ENCODE results near the gene IGFBP3.

Gene IGFBP3

GRCh38 chr7:45893374-45893995 lies 27.6 kb downstream of the IGFBP3 start:
- no peak overlapping the region for H3K4me3 ChIP-seq (ENCODE audit: low read depth, low read length)

- H3K4me3 ChIP-seq (ENCODE audit: low read depth, low read length), result no peak overlapping the region
These were observed 28.6 kb downstream of the IGFBP3 start for GRCh38 chr7:45892407-45893035.

GRCh38 chr7:45891462-45892402 lies 29.3 kb downstream of the IGFBP3 start:
- no peak overlapping the region for H3K4me3 ChIP-seq (ENCODE audit: low read depth, low read length)

- H3K4me3 ChIP-seq (ENCODE audit: low read depth, low read length), result no peak overlapping the region
These were observed 30.1 kb downstream of the IGFBP3 start for GRCh38 chr7:45890902-45891461.

GRCh38 chr7:45890125-45890901 lies 30.8 kb downstream of the IGFBP3 start:
- H3K4me3 ChIP-seq (ENCODE audit: low read depth, low read length), result no peak overlapping the region

- H3K4me3 ChIP-seq (ENCODE audit: low read depth, low read length), result no peak overlapping the region
These were observed 31.6 kb downstream of the IGFBP3 start for GRCh38 chr7:45889367-45890067.

GRCh38 chr7:45888993-45889366 lies 32.1 kb downstream of the IGFBP3 start:
- peak overlapping the region; percentile 42 for H3K4me3 ChIP-seq (ENCODE audit: low read depth, low read length)

GRCh38 chr7:45888185-45888992 lies 32.7 kb downstream of the IGFBP3 start, which contains the start of gene IGFBP1:
IGFBP1 (plus strand) TSS chr7:45888488; CDS start chr7:45888653, 165 bp downstream.
- H3K4me3 ChIP-seq (ENCODE audit: low read depth, low read length), result peak within 1 kb of the TSS; percentile 42

- H3K4me3 ChIP-seq (ENCODE audit: low read depth, low read length), result no peak overlapping the region
These were observed 34.0 kb downstream of the IGFBP3 start for GRCh38 chr7:45886931-45887667.

GRCh38 chr7:45885264-45885882 lies 35.7 kb downstream of the IGFBP3 start:
- H3K4me3 ChIP-seq (ENCODE audit: low read depth, low read length), result no peak overlapping the region

- no peak overlapping the region for H3K4me3 ChIP-seq (ENCODE audit: low read depth, low read length)
These were observed 36.9 kb downstream of the IGFBP3 start for GRCh38 chr7:45884136-45884535.

- H3K4me3 ChIP-seq (ENCODE audit: low read depth, low read length), result no peak overlapping the region
These were observed 38.6 kb downstream of the IGFBP3 start for GRCh38 chr7:45882465-45882810.

- no peak overlapping the region for H3K4me3 ChIP-seq (ENCODE audit: low read depth, low read length)
These were observed 39.2 kb downstream of the IGFBP3 start for GRCh38 chr7:45881759-45882464.

GRCh38 chr7:45881280-45881758 lies 39.8 kb downstream of the IGFBP3 start:
- H3K4me3 ChIP-seq (ENCODE audit: low read depth, low read length), result no peak overlapping the region

- H3K4me3 ChIP-seq (ENCODE audit: low read depth, low read length), result no peak overlapping the region
These were observed 40.6 kb downstream of the IGFBP3 start for GRCh38 chr7:45880433-45880860.

GRCh38 chr7:45878457-45879144 lies 42.5 kb downstream of the IGFBP3 start:
- no peak overlapping the region for H3K4me3 ChIP-seq (ENCODE audit: low read depth, low read length)

- H3K4me3 ChIP-seq (ENCODE audit: low read depth, low read length), result no peak overlapping the region
These were observed 44.6 kb downstream of the IGFBP3 start for GRCh38 chr7:45876519-45876918.
